Measurements from ENCODE around the gene ZFP69B. TPM values are rescaled to one million over a fixed set of nuclear protein-coding genes. Genes with fewer than 3 reads are reported as not detected.
A peak's percentile ranks its signal among the peaks of the same experiment; 100 is the strongest.

The ZFP69B gene
- total and polyA plus RNA-seq, 2 experiments from 2014 or later, result 5.2 to 10.8 TPM

GRCh38 chr1:40454873-40455272 lies 4.6 kb downstream of the ZFP69B start:
- H3K79me2 ChIP-seq (replicated peaks; ENCODE audit: insufficient read depth), result peaks cover 36% of the 10 kb centered on the region
- peaks cover 9% of the 10 kb centered on the region for H3K27me3 Mint-ChIP-seq (ENCODE audit: insufficient read depth, low read depth, poor library complexity)
- H3K4me3 ChIP-seq, result no peak overlapping the region
- H4K20me1 ChIP-seq (replicated peaks; ENCODE audit: insufficient read depth), result no peaks in the 10 kb centered on the region
- no peak overlapping the region for H2AFZ ChIP-seq
- H3K36me3 ChIP-seq (ENCODE audit: insufficient read depth), result peaks cover 61% of the 10 kb centered on the region
- peaks cover 84% of the 10 kb centered on the region for H3K9me3 Mint-ChIP-seq
- peaks cover 14% of the 10 kb centered on the region for H3K4me1 Mint-ChIP-seq
- ATAC-seq (no peak), DNase-seq (ENCODE audit: low spot score) (no peak)
- H3K27me3 ChIP-seq (ENCODE audit: insufficient read depth), result no peaks in the 10 kb centered on the region
- H3K27ac ChIP-seq (ENCODE audit: low read depth), result no peak overlapping the region
- H3K27ac Mint-ChIP-seq, result no peak overlapping the region
- no peak overlapping the region for H3K4me3 Mint-ChIP-seq
- H3K36me3 Mint-ChIP-seq (ENCODE audit: low read depth), result peaks cover 94% of the 10 kb centered on the region
- H3K9me2 ChIP-seq (ENCODE audit: insufficient read depth), result peaks cover 8% of the 10 kb centered on the region; the same call in 1 of the 2 replicates
- peaks cover 10% of the 10 kb centered on the region for H3K4me1 ChIP-seq (ENCODE audit: insufficient read depth)
- no peak overlapping the region for H3K4me2 ChIP-seq
- TF ChIP-seq EZH2 (IDR thresholded peaks at IDR 0.05; ENCODE audit: low read depth, unreplicated experiment) (no peak), NANOG (IDR thresholded peaks at IDR 0.05; ENCODE audit: borderline replicate concordance) (no peak), CTCF (conservative IDR thresholded peaks at IDR 0.05; ENCODE audit: low read depth in 2 of 2) (no peak)
- no peaks in the 10 kb centered on the region for H3F3A ChIP-seq (replicated peaks; ENCODE audit: low read depth)

- no peak overlapping the region for H3K4me3 Mint-ChIP-seq
- no peak overlapping the region for H3K4me2 ChIP-seq
- no peaks in the 10 kb centered on the region for H3F3A ChIP-seq (replicated peaks; ENCODE audit: low read depth)
- no peak overlapping the region for H3K4me3 ChIP-seq
- H3K4me1 Mint-ChIP-seq, result no peaks in the 10 kb centered on the region
- H3K36me3 Mint-ChIP-seq (ENCODE audit: low read depth), result peaks cover 99% of the 10 kb centered on the region
- H4K20me1 ChIP-seq (replicated peaks; ENCODE audit: insufficient read depth), result no peaks in the 10 kb centered on the region
- DNase-seq (ENCODE audit: low spot score) (peak; percentile 30), ATAC-seq (no peak)
- no peaks in the 10 kb centered on the region for H3K4me1 ChIP-seq (ENCODE audit: insufficient read depth)
- no peaks in the 10 kb centered on the region for H3K79me2 ChIP-seq (replicated peaks; ENCODE audit: insufficient read depth)
- no peak overlapping the region for H2AFZ ChIP-seq
- no peaks in the 10 kb centered on the region for H3K27me3 ChIP-seq (ENCODE audit: insufficient read depth)
- peaks cover 7% of the 10 kb centered on the region for H3K27me3 Mint-ChIP-seq (ENCODE audit: insufficient read depth, low read depth, poor library complexity)
- no peak overlapping the region for H3K27ac Mint-ChIP-seq
- H3K9me2 ChIP-seq (ENCODE audit: insufficient read depth), result no peaks in the 10 kb centered on the region; the same call in 1 of the 2 replicates
- H3K9me3 Mint-ChIP-seq, result peaks cover 97% of the 10 kb centered on the region
- H3K27ac ChIP-seq (ENCODE audit: low read depth), result no peak overlapping the region
- H3K36me3 ChIP-seq (ENCODE audit: insufficient read depth), result peaks cover 80% of the 10 kb centered on the region
- TF ChIP-seq ZNF331 (CRISPR knock-in tag; IDR thresholded peaks at IDR 0.05; ENCODE audit: low read depth), result no peak
- TF ChIP-seq ZNF462 (CRISPR knock-in tag; IDR thresholded peaks at IDR 0.05), result no peak
- TF ChIP-seq REST (IDR thresholded peaks at IDR 0.05; ENCODE audit: unreplicated experiment), result no peak
- no peak for TF ChIP-seq NANOG (IDR thresholded peaks at IDR 0.05; ENCODE audit: borderline replicate concordance)
- TF ChIP-seq POLR2AphosphoS5 (IDR thresholded peaks at IDR 0.05; ENCODE audit: low read depth), result no peak
- TF ChIP-seq ETS1 (IDR thresholded peaks at IDR 0.05), result no peak
- no peak for TF ChIP-seq EZH2 (IDR thresholded peaks at IDR 0.05; ENCODE audit: low read depth, unreplicated experiment)
Observed at GRCh38 chr1:40462956-40463590, 12.8 kb downstream of the ZFP69B start.

Measured in GM23338 (cell line).